K562 (cell line): Measurements from ENCODE around the gene ZSCAN25. TPM values are rescaled to one million over a fixed set of nuclear protein-coding genes. Genes with fewer than 3 reads are reported as not detected.

Experiments
- CC2D1A ChIP-seq: fragments of 450-650 bp; IDR thresholded peaks from 2 replicates; pipeline ENCODE4 v1.6.1; 2017; ENCODE audit warnings: mild to moderate bottlenecking
- E2F1 ChIP-seq: sonication (generic); formaldehyde crosslinking; IDR thresholded peaks from 2 replicates; pipeline ENCODE4 v1.8.1; 2023; ENCODE audit warnings: mild to moderate bottlenecking, missing genetic modification reagents, moderate library complexity
- EGR1 ChIP-seq: fragments of 450-650 bp; conservative IDR thresholded peaks from 2 replicates; pipeline ENCODE4 v1.6.1; 2017; ENCODE audit warnings: mild to moderate bottlenecking
- HEY1 ChIP-seq: fragments of 250-450 bp; sonication (Bioruptor Pico); IDR thresholded peaks from 2 replicates; pipeline ENCODE4 v1.5.0; 2020; ENCODE audit warnings: mild to moderate bottlenecking, moderate library complexity, borderline replicate concordance
- HMGXB4 ChIP-seq: sonication (generic); formaldehyde crosslinking; IDR thresholded peaks from 2 replicates; pipeline ENCODE4 v1.8.1; 2023; ENCODE audit warnings: mild to moderate bottlenecking, missing genetic modification reagents
- KAT8 ChIP-seq: fragments of 450-650 bp; IDR thresholded peaks from 2 replicates; pipeline ENCODE4 v1.6.1; 2016; ENCODE audit warnings: low read depth, mild to moderate bottlenecking
- POLR2AphosphoS5 ChIP-seq: IDR thresholded peaks from 2 replicates; pipeline ENCODE4 v1.6.1; 2011; ENCODE audit warnings: mild to moderate bottlenecking, low read depth, low read length, moderate library complexity; ENCODE audit not compliant: control insufficient read depth, insufficient read depth
- PRMT5 ChIP-seq: sonication (generic); formaldehyde crosslinking; IDR thresholded peaks from 2 replicates; pipeline ENCODE4 v1.5.0; 2020; ENCODE audit warnings: missing genetic modification reagents
- RBM39 ChIP-seq: fragments of 200-400 bp; formaldehyde crosslinking; optimal IDR thresholded peaks from 2 replicates; pipeline ENCODE3; 2018; ENCODE audit warnings: low read depth, low read length
- ZNF217 ChIP-seq: sonication (generic); formaldehyde crosslinking; IDR thresholded peaks from 2 replicates; pipeline ENCODE4 v1.8.0; 2022; ENCODE audit warnings: mild to moderate bottlenecking, missing genetic modification reagents
- polyA plus RNA-seq, 8 experiments: library from polyadenylated mRNA; depleted of rRNA in 4 of 8; stranded (reverse) in 5 of 8; unstranded in 3 of 8; fragments of >200 nt; fragmentation: Nextera tagmentation in 2 of 8; fragmentation: Illumina TruSeq in 1 of 8; extraction: Ambion mirVana in 2 of 8; extraction: Trizol in 1 of 8; gene quantifications; 2 replicates each; pipeline versions ENCODE4 v1.2.1 to v1.2.3, GENCODE V29; 2011 to 2014; ENCODE audit warnings: inconsistent platforms in 1 of 8, missing spikeins in 1 of 8
- total RNA-seq, 7 experiments: library from RNA; depleted of rRNA in 6 of 7; stranded (reverse); fragments of >200 nt in 6 of 7; fragmentation: Illumina TruSeq in 2 of 7; extraction: Trizol in 2 of 7; gene quantifications; 2 replicates each; pipeline versions ENCODE4 v1.2.1 to v1.2.3, GENCODE V29; 2011 to 2021; ENCODE audit warnings: low replicate concordance in 1 of 7
- TF ChIP-seq, protein P1 (sequence below): sonication (generic); formaldehyde crosslinking; IDR thresholded peaks from 2 replicates; pipeline ENCODE4 v1.8.0; 2022; ENCODE audit warnings: mild to moderate bottlenecking, missing genetic modification reagents
- TF ChIP-seq, protein P2 (sequence below): IDR thresholded peaks from 2 replicates; pipeline ENCODE4 v1.6.1; 2016; ENCODE audit warnings: missing genetic modification characterization, missing compliant biosample characterization
- TF ChIP-seq, protein P3 (sequence below): fragments of 250-450 bp; sonication (Bioruptor Pico); IDR thresholded peaks from 2 replicates; pipeline ENCODE4 v1.8.0; 2021; ENCODE audit warnings: borderline replicate concordance, mild to moderate bottlenecking, moderate library complexity; ENCODE audit not compliant: poor library complexity, severe bottlenecking
- TF ChIP-seq, protein P4 (sequence below): fragments of 250-450 bp; sonication (Bioruptor Pico); IDR thresholded peaks from 2 replicates; pipeline ENCODE4 v1.5.0; 2021
- TF ChIP-seq, protein P5 (sequence below), 2 experiments: fragments of 450-650 bp in 1 of 2; sonication (generic) in 1 of 2; formaldehyde crosslinking; conservative IDR thresholded peaks; 2 replicates each; pipeline versions ENCODE4 v1.4.0 to v1.8.1; 2020 to 2022; ENCODE audit warnings: mild to moderate bottlenecking in 1 of 2, missing genetic modification reagents in 1 of 2
- TF ChIP-seq, protein P6 (sequence below): fragments of 250-450 bp; sonication (Bioruptor Pico); IDR thresholded peaks from 2 replicates; pipeline ENCODE4 v1.8.0; 2022; ENCODE audit warnings: inconsistent platforms, mild to moderate bottlenecking, moderate library complexity, borderline replicate concordance

Gene ZSCAN25
- total and polyA plus RNA-seq, 9 of the 15 experiments (the other 6 are each of a cell fraction or from before 2014, with no cell fraction given) = 0.94 to 18.4 (median 12.8) TPM

- TF ChIP-seq POLR2AphosphoS5 = peak; percentile 96
- no peak for TF ChIP-seq HEY1 (CRISPR knock-in tag)
- TF ChIP-seq, protein P1, sequence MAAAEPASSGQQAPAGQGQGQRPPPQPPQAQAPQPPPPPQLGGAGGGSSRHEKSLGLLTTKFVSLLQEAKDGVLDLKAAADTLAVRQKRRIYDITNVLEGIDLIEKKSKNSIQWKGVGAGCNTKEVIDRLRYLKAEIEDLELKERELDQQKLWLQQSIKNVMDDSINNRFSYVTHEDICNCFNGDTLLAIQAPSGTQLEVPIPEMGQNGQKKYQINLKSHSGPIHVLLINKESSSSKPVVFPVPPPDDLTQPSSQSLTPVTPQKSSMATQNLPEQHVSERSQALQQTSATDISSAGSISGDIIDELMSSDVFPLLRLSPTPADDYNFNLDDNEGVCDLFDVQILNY = peak; percentile 92; the same call in 1 of the 2 replicates
- TF ChIP-seq, protein P2, sequence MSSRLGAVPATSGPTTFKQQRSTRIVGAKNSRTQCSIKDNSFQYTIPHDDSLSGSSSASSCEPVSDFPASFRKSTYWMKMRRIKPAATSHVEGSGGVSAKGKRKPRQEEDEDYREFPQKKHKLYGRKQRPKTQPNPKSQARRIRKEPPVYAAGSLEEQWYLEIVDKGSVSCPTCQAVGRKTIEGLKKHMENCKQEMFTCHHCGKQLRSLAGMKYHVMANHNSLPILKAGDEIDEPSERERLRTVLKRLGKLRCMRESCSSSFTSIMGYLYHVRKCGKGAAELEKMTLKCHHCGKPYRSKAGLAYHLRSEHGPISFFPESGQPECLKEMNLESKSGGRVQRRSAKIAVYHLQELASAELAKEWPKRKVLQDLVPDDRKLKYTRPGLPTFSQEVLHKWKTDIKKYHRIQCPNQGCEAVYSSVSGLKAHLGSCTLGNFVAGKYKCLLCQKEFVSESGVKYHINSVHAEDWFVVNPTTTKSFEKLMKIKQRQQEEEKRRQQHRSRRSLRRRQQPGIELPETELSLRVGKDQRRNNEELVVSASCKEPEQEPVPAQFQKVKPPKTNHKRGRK = peak; percentile 58; the same call in 1 of the 2 replicates
- TF ChIP-seq EGR1 = no peak
- TF ChIP-seq E2F1 (CRISPR knock-in tag) = peak; percentile 65
- TF ChIP-seq, protein P3, sequence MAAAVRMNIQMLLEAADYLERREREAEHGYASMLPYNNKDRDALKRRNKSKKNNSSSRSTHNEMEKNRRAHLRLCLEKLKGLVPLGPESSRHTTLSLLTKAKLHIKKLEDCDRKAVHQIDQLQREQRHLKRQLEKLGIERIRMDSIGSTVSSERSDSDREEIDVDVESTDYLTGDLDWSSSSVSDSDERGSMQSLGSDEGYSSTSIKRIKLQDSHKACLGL (CRISPR knock-in tag) = no peak
- no peak for TF ChIP-seq RBM39
- peak; percentile 94 for TF ChIP-seq CC2D1A
- TF ChIP-seq, protein P4, sequence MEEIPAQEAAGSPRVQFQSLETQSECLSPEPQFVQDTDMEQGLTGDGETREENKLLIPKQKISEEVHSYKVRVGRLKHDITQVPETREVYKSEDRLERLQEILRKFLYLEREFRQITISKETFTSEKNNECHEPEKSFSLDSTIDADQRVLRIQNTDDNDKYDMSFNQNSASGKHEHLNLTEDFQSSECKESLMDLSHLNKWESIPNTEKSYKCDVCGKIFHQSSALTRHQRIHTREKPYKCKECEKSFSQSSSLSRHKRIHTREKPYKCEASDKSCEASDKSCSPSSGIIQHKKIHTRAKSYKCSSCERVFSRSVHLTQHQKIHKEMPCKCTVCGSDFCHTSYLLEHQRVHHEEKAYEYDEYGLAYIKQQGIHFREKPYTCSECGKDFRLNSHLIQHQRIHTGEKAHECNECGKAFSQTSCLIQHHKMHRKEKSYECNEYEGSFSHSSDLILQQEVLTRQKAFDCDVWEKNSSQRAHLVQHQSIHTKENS (CRISPR knock-in tag) = no peak
- TF ChIP-seq ZNF217 (CRISPR knock-in tag) = no peak
- no peak for TF ChIP-seq KAT8
- TF ChIP-seq, protein P5, sequence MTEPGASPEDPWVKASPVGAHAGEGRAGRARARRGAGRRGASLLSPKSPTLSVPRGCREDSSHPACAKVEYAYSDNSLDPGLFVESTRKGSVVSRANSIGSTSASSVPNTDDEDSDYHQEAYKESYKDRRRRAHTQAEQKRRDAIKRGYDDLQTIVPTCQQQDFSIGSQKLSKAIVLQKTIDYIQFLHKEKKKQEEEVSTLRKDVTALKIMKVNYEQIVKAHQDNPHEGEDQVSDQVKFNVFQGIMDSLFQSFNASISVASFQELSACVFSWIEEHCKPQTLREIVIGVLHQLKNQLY (CRISPR knock-in tag; conservative IDR thresholded peaks at IDR 0.05) = peak in 1 of 2 experiments; percentile 78; a peak in 1 of 4 replicates
- TF ChIP-seq HMGXB4 = peak; percentile 95
- no peak for TF ChIP-seq PRMT5 (CRISPR knock-in tag)
- TF ChIP-seq, protein P6, sequence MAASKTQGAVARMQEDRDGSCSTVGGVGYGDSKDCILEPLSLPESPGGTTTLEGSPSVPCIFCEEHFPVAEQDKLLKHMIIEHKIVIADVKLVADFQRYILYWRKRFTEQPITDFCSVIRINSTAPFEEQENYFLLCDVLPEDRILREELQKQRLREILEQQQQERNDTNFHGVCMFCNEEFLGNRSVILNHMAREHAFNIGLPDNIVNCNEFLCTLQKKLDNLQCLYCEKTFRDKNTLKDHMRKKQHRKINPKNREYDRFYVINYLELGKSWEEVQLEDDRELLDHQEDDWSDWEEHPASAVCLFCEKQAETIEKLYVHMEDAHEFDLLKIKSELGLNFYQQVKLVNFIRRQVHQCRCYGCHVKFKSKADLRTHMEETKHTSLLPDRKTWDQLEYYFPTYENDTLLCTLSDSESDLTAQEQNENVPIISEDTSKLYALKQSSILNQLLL (CRISPR knock-in tag) = no peak
Measured at GRCh38 chr7:99616359-99617191, at the start of gene ZSCAN25 (continued).
